Peyer's patch (tissue), 4 donors: ENCODE measurements around the gene SLC16A14. TPM values are rescaled to one million over a fixed set of nuclear protein-coding genes. Genes with fewer than 3 reads are reported as not detected.

Experiments
- DNase-seq, 3 donors: peaks; one replicate each; pipeline ENCODE4 v3.0.0-alpha.2; 2017 to 2019
- H3K27ac ChIP-seq, 4 donors: fragments of 200-600 bp; sonication (generic); one replicate each; pipeline ENCODE4 v1.5.1; 2016 to 2019
- H3K27me3 ChIP-seq, 2 donors: fragments of 200-600 bp; sonication (generic); one replicate each; pipeline ENCODE4 v1.5.1; 2019
- H3K36me3 ChIP-seq, 3 donors: fragments of 200-600 bp; sonication (generic); one replicate each; pipeline ENCODE4 v1.5.1; 2016 to 2019
- H3K4me1 ChIP-seq, 4 donors: fragments of 200-600 bp; sonication (generic); one replicate each; pipeline ENCODE4 v1.5.1; 2016 to 2019
- H3K4me3 ChIP-seq, 4 donors: fragments of 200-600 bp; sonication (generic); 1 replicate in 3 of 4; 2 replicates in 1 of 4; pipeline ENCODE4 v1.5.1; 2016 to 2019; ENCODE audit warnings: mild to moderate bottlenecking in 1 of 4
- H3K9me3 ChIP-seq, 4 donors: fragments of 200-600 bp; sonication (generic); one replicate each; pipeline ENCODE4 v1.5.1; 2016 to 2019; ENCODE audit warnings: mild to moderate bottlenecking in 1 of 4
- POLR2A ChIP-seq, 2 donors: fragments of 450-650 bp; IDR thresholded peaks; one replicate each; pipeline ENCODE4 v1.5.1; 2017; ENCODE audit warnings: antibody characterized with exemption in 2 of 2, mild to moderate bottlenecking in 2 of 2, moderate library complexity in 2 of 2
- small RNA-seq, 2 donors: library from RNA; depleted of rRNA; stranded (forward); fragments of <200 nt; gene quantifications; one replicate each; pipeline ENCODE3, GENCODE V24; 2016
- total RNA-seq, 4 donors: library from RNA; depleted of rRNA; stranded (reverse); fragments of >200 nt; gene quantifications; one replicate each; pipeline ENCODE4 v1.1.0, GENCODE V29; 2016
- TF ChIP-seq, protein P1 (sequence below), 6 experiments: fragments of 450-650 bp in 4 of 6; fragments of 200-600 bp in 2 of 6; sonication (generic) in 1 of 6; IDR thresholded peaks; one replicate each; pipeline ENCODE4 v1.5.1; 2017 to 2019; ENCODE audit warnings: antibody characterized with exemption in 6 of 6, mild to moderate bottlenecking in 3 of 6, moderate library complexity in 1 of 6

SLC16A14 gene
- total RNA-seq, 4 donors from 2014 or later, result 0.47 to 3.3 (median 0.80) TPM; not detected in 1

DNA sequence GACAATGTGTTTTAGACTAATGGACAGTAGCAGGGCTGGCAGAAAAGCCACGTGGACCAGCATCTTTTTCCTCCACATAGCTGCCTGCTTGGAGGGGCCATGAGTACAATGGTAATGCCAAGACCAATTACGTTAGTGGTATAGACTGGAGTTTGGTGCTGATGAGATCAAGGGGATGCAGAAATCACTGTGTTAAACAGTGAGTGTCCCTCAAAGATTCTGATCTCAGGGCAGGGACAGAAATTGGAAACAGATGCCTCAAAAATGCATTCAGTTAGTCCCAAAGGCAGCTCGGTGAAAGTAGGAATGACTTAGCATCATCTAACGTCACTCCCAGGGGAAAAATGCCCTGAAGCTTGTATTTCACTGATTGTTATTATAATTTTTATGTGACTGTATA, 72.4 kb downstream of the SLC16A14 start:
- DNase-seq, result no peak
- Histone ChIP-seq H3K9me3 (no peaks in the 10 kb centered on the region), H3K27me3 (no peaks in the 10 kb centered on the region), H3K36me3 (no peaks in the 10 kb centered on the region), H3K27ac (no peak overlapping the region), H3K4me3 (no peak overlapping the region), H3K4me1 (no peaks in the 10 kb centered on the region)
- TF ChIP-seq, protein P1, sequence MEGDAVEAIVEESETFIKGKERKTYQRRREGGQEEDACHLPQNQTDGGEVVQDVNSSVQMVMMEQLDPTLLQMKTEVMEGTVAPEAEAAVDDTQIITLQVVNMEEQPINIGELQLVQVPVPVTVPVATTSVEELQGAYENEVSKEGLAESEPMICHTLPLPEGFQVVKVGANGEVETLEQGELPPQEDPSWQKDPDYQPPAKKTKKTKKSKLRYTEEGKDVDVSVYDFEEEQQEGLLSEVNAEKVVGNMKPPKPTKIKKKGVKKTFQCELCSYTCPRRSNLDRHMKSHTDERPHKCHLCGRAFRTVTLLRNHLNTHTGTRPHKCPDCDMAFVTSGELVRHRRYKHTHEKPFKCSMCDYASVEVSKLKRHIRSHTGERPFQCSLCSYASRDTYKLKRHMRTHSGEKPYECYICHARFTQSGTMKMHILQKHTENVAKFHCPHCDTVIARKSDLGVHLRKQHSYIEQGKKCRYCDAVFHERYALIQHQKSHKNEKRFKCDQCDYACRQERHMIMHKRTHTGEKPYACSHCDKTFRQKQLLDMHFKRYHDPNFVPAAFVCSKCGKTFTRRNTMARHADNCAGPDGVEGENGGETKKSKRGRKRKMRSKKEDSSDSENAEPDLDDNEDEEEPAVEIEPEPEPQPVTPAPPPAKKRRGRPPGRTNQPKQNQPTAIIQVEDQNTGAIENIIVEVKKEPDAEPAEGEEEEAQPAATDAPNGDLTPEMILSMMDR (IDR thresholded peaks at IDR 0.05), result no peak
- TF ChIP-seq POLR2A (IDR thresholded peaks at IDR 0.05), result no peak

DNA sequence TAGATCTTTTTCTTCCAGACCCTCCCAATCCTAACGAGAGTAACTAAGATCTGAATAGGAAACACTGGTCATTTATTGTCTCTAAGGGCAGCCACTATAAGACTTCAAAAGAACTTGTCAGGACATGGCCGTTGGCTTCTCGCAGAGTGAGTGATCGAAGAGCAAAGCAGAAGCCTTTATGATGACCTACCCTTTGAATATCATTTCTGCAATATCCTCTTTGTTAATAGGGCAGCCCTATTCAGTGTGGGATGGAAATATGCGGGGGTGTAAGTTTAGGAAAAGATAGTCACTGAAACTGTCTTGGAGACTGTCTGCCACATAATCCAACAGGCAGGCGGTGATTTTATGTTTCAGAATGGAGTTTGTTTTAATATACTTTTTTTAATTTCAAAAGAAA, 75.5 kb downstream of the SLC16A14 start:
- TF ChIP-seq, protein P1 (IDR thresholded peaks at IDR 0.05), result no peak
- no peak for TF ChIP-seq POLR2A (IDR thresholded peaks at IDR 0.05)
- Histone ChIP-seq H3K27ac (no peak overlapping the region), H3K27me3 (no peaks in the 10 kb centered on the region), H3K4me3 (no peak overlapping the region), H3K4me1 (no peaks in the 10 kb centered on the region), H3K36me3 (no peaks in the 10 kb centered on the region), H3K9me3 (no peaks in the 10 kb centered on the region)
- DNase-seq, result no peak

Small RNAs within 50 kb of the gene (small RNA-seq; reads per million reads assigned to genes)
- gene RNY4P19, result 0 reads per million in 2 donors

Other genes starting within 250 kb of the SLC16A14 start
- gene TRIP12, start 146.9 kb downstream of the SLC16A14 start, total RNA-seq, result 100 to 1,000 TPM; 131 to 343 (median 194) TPM
- gene FBXO36, start 146.4 kb downstream of the SLC16A14 start, total RNA-seq, result 1 to 10 TPM in 2 of 4 donors, under 1 TPM in 1, not detected in 1; 0.94 to 2.7 (median 2.6) TPM
- 100 to 1,000 TPM in 1 of 4 donors, 10 to 100 TPM in 3; 13.7 to 181 (median 24.4) TPM for gene SP110, start 151.1 kb upstream of the SLC16A14 start, total RNA-seq
- gene SP140, start 156.8 kb upstream of the SLC16A14 start, total RNA-seq, result 10 to 100 TPM in 2 of 4 donors, 1 to 10 TPM in 2; 3.0 to 99.9 (median 9.4) TPM